GM12872 (cell line): ENCODE measurements around the gene UGT1A1.

ENCODE experiments used
- TF ChIP-seq, protein P1 (sequence below): IDR thresholded peaks from 3 replicates; pipeline ENCODE4 v1.5.1; 2011; ENCODE audit warnings: low read depth, mild to moderate bottlenecking, low read length, moderate library complexity; ENCODE audit not compliant: insufficient read depth

The UGT1A1 gene

GRCh38 chr2:233822101-233822771 is 62.2 kb downstream of the UGT1A1 start:
- TF ChIP-seq, protein P1, sequence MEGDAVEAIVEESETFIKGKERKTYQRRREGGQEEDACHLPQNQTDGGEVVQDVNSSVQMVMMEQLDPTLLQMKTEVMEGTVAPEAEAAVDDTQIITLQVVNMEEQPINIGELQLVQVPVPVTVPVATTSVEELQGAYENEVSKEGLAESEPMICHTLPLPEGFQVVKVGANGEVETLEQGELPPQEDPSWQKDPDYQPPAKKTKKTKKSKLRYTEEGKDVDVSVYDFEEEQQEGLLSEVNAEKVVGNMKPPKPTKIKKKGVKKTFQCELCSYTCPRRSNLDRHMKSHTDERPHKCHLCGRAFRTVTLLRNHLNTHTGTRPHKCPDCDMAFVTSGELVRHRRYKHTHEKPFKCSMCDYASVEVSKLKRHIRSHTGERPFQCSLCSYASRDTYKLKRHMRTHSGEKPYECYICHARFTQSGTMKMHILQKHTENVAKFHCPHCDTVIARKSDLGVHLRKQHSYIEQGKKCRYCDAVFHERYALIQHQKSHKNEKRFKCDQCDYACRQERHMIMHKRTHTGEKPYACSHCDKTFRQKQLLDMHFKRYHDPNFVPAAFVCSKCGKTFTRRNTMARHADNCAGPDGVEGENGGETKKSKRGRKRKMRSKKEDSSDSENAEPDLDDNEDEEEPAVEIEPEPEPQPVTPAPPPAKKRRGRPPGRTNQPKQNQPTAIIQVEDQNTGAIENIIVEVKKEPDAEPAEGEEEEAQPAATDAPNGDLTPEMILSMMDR: no peak
